NK-92 (cell line): ENCODE data around the gene ADAMTS7.
"Not testable (repeated sequence)": the region's sequence is repeated elsewhere in the genome, so short reads cannot be mapped to it uniquely, and the experiment has no call there.

Source experiments
- DNase-seq: peaks from one replicate; lab custom pipeline; 2025; ENCODE audit not compliant: unreplicated experiment; lab: John Stamatoyannopoulos, UW

ADAMTS7 gene

DNA sequence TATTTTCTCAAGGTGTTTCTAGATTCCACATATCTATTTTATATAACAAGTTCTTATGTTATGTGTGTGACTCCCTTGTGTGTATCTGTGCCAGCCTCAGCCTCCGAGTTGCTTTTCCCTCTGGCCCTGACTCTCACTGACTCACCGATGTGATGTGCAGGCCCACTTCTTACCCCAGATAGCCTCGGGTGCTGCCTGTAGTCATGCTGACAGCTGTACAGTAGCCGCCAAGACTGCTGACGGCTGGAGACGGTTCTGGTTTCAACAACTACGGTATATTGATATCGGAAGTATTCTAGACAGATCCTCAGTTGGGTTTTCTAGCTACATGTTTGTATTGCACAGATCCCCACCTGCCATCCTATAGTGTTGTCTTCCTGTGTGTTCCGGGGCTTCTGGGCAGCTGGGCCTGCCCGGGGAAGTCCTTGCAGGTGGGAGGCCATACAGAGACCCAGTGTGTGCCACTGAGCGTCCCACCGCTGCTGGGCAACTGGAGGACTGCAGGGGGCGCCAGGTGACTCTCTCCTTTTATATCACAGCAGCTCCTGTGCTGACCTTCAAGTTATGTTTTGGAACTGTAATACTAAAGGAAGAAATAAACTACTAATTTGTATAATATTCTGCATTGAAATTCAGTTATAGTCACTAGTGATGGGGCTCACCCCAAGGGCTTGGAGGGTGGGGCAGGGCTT, 55.2 kb downstream of the ADAMTS7 start:
- DNase-seq, result not testable (repeated sequence)

DNA sequence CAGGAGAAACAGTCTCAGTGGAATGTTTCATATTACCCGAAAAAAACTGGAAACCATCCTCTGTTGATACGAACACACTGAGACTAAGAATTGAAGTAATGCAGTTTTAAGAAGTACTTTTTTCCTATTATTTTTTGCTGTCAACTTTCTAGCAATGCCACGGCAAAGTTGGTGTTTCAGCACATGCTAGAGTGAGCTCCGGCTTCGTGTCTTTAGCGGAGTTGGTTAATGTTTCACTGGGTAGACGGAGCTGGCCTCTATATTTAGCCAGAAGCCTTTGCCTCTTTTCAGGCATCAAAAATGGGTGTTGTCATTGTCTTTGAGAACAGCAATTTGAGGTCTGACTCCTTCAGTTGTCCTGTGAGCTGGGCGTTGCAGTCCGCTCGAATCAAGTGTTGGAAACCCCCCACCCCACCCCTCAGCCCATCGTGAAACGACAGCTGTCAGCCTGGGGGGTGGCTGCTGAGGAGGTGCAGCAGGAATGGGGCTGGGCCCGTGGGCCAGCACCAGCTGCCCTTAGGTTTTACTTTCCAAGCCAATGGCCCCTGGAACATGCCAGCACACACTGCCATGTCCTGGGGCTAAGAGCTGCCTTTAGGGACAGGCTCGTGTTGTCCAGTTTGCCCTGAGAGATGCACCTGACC, 56.5 kb downstream of the ADAMTS7 start:
- DNase-seq, result not testable (repeated sequence)

DNA sequence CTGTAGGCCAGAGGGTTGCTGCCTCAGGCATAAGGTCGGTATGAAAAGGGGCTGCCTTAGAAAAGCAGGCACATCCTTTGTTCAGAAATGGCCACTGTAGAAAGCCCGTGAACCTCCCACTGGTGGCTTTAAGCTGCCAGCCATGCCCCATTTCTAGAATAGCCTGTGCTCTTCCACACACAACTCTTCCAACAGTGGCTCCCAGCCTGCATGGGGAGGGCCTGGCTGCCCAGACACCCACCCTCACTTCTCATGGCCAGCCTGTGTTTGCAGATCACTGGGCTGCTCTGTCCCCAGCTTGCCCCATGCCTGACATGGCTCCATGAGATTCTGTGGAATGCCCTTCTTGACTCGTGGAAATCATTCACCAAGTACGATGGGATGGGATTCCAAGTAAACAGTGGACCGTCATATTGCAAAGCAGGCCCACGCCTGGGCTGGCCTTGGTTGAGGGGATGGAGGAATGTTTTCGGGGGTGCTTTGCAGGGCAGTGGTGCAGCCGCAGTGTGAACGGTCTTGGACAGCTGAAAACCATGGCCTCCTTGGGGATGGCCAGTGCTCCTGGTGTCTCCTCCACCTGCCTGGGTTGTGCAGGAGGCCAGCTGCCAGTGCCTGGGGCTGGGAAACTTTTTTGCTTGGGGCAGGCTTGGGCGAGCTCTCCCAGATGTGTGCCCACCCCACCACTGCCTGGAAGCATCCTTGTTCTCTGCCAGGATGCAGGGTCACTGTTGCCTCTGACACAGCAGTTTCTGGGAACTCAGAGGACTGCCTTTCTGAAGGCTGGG, 57.3 kb downstream of the ADAMTS7 start:
- DNase-seq, result not testable (repeated sequence)

DNA sequence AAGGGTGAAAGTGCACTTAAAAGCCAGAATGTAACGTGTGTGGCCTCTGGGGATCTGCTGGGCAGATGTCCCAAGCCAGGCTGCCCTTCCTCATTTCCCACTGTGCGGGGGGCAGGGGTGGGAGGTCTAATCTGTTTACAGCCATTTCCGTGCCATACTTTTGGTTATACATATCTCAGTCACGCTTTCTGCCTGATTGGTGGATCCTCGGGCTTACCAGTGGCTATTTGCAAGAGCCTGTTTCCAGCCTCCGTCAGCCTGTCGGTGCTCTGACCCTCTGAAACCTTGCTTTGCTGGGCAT, 58.0 kb downstream of the ADAMTS7 start:
- not testable (repeated sequence) for DNase-seq

DNA sequence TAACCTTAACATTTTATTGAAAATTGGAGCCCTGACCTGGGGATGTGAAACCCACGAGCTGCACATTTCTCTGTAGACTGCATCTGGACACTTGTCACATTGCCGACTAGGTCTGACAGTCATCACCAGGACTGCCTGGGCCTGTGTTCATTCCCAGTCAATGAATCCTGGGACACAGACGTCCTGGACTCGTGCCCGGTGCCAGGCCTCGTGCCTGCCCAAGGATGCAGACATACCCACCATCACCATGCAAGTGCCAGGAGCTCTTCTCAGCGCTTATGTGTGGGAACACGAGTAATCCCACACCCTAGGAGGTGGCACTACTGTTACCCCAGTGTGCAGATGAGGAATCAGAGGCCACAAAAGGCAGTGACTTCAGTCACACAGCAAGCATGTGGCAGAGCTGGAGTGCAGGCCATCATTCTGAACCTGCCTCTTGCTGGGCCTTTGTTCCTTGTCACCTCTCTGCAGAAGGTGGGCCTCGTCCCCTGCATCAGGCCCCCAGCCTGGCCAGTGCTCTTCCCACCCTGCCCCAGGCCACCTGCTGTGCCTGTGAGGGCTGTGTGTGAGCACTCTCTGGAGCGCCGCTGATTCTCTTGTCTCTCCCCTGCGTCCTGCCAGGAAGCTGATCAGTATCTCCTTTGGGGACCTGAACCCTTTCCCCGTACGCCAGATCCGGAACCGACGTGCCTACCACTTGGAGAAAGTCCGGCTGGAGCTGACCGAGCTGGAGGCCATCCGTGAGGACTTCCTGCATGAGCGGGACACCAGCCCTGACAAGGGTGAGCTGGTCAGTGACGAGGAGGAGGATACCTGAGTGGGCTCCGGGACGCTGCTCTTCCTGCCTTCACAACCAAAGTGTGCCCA, 58.5 kb downstream of the ADAMTS7 start:
- DNase-seq, result no peak

DNA sequence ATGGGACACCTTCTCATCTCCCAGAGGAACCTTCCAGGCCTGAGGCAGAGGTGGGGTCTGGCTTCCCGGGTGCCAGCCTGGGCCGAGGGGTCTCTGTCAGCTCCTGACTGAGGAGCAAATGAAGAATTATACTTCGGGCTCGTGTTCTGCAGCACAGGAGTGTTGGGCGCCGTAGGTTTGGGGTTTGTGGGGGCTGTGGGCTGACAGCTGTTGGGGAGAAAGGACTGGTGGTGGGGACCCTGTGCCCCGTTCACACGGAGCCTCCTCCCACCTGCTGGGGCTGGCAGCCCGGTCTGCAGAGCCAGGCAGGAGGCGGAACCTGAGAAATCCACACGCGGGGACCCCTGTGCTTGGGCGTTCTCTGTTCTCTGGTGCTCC, 59.7 kb downstream of the ADAMTS7 start:
- DNase-seq, result no peak

DNA sequence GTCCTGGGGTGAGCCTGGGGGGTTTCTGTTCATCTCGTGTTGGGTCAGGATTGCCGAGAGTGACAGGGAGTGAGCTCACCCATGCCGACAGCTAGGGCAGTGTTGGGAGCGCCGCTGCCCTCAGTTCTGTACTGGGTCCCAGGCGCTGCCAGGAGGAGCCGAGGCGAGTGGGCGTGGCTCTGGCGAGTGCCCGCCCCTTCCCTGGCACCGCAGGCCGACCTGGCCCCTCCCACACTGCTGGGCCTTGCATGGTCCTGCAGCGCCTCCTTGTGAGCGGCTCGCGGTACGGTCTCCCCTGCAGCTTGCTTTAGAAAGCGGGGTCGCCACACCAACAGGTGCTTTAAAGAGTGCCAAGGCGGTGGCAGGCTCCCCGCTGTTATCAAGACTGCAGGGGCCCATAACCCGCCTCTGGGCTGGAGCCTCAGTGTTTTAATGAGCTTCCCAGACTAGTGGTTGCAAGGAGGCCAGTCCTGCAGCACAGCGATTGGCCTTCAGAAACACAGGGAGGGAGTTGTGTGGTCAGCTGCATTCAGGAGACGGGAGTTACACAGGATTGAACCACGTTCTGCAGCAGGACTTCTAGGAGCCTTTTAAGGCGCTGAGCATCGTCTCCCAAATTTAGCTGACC, 60.2 kb downstream of the ADAMTS7 start:
- peak; percentile 49 for DNase-seq

DNA sequence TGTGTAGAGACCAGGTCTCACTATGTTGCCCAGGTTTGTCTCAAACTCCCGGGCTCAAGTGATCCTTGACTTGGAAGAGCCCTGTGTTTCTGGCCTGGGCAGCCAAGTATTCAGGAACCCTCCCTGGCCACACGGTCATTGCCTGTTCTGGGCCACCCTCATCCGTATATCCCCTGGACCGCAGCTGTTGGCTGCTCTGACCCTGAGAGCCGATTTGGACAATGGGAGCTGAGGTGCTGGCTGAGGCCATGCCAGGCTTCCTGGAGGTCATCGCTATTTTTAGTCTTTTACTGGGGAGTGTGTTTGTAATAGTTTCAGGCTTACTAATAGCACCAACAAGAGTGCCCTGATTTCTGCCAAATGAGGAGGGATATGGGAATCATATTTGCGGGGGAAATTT, 60.7 kb downstream of the ADAMTS7 start:
- DNase-seq, result no peak

DNA sequence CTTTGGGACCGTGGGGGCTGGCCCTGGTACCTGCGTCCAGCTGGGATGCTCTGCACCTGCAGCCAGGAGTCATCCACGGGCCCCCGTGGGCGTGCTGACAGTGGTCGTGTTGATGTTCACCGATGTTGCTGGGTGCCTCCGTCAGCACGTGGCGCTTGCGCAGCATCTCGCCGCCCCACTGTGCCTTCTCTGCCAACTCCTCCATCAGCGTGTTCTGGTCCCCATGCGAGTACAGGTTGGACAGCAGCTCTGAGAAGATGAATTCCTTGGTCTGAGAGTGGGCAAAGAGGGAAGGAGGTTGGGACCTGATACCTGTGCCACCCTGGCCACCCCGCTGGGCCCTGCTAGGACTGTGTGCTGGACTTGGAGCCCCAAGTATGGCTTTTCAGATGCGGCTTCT, 61.4 kb downstream of the ADAMTS7 start:
- no peak for DNase-seq

DNA sequence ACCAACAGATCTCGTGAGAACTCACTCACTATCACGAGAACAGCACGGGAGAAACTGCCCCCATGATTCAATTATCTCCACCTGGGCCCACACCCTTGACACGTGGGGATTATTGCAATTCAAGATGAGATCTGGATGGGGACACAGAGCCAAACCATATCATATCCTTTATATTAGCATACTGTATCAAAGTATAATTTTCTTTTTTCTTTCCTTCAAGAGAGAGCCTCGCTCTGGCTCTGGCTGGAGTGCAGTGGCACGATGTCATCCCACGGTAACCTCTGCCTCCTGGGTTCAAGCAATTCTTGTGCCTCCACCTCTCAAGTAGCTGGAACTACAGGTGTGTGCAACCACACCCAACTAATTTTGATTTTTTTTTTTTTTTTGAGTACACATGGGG, 63.4 kb downstream of the ADAMTS7 start:
- DNase-seq, result not testable (repeated sequence)

DNA sequence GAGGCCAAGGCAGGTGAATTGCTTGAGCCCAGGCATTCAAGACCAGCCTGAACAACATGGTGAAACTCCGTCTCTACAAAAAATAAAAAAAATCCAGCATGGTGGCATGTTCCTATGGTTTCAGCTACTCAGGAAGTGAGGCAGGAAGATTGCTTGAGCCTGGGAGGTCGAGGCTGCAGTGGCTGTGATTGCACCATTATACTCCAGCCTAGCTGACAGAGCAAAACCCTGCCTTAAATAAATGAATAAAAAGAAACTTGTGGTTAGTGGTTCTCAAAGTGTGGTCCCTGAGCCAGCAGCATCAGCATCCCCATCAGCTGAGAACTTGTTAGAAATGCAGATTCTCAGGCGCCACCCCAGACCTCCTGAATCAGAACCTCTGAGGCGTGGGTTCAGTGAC, 69.6 kb downstream of the ADAMTS7 start:
- not testable (repeated sequence) for DNase-seq

DNA sequence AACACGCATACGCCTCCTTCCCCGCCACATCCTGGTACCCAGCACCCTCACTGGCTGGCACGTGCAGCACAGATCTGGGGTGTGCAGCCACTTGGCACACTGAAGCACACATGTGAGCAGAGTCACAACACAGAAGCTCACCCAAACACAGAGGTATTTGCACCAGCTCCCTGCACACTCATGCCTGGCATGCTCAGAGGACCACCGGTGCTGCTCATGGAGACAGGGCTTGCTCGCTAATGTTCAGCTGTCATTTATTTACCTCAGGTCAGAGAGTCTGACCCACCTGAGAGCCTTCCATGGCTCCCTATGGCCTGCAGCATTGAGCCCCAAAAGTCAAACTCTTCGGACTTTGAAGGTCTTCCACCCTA, 70.4 kb downstream of the ADAMTS7 start:
- no peak for DNase-seq

DNA sequence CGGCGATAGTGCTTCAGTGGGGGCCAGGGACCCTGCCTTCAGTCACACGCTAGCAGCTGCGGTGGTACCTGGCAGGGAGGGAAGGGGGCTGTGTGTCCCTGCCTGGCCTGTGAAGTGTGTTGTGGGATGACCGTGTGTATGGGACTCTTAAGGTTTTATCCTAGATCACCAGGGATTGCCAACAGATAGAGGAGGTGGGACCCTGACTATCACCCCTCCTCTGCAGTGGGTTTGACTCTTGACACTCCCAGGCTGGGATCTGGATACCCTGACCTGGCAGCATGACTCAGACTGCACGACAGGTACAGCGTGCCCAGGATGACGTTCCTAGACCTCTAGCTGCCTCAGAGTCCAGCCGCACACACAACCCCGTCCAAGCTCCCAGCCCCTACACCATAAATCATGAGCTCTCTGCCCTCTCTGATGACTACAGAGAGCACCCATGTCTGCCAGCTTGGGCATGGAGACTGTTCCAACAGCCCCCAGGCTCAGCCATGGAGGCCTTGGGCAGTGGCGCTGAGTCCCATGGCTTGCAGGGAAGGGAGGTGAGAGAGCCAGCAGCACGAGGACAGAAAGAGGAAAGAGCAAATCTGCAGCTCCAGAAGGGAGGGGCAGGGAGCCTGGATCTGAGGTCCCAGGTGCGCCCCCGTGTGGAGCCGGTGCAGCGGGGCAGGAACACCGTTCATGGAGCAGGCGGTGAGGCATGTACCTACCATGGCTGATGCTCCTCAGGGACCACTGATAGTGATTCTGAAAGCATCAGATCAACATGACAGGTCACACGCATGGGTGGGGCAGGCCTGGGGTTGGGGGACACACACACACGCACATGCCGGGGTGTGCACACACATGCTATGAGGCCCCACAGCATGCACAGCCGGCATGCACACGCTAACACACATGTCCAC, 71.0 kb downstream of the ADAMTS7 start:
- DNase-seq, result no peak

DNA sequence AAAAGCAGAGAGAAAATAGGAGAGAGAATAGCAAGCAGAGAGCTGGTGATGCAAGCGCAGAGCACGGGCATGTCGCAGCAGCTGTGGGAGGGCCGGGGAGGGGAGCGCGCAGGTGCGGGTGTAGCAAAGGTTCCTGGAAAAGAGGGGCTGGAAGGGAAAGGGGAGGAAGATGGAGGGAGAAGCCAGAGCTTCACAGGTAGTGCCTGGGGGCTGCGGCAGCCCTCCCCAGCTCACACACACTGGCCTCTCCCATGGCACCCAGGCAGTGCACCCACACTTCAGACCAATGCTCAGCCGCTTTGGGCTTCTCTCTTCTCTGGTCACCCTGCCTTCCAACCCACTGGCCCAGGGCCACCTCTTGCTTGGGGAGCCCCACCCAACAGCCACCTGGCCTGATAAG, 72.1 kb downstream of the ADAMTS7 start:
- DNase-seq, result no peak

DNA sequence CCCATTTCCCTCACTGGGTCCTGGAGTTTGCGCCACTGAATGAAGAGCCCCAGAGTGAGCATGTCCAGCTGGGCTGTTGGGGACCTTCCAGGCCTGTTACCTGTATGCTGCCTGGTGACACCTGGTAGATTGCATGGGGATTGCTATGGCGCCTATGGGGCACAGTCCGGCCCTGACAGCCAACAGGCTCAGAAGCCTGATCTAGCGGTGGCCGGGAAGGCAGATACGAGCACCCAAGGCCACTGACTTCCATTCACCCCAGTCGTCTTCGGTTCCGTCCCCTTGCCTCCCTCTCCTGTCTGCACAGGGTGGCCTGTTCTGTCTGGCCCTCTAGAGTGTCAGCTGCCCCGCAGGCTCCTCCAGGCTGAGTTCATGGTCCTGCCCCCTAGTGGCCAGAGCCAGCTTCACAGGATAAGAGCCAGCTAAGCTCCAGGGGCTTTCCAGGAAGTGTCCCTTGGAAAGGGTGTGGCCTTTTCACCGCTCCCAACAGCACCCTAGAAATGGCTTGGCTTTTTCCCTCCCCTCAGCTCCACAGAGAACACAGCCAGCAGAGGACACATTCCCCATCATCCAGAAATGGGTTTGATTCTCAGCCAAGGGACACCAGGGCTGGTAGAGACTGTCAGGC, 73.2 kb downstream of the ADAMTS7 start:
- DNase-seq, result not testable (repeated sequence)

DNA sequence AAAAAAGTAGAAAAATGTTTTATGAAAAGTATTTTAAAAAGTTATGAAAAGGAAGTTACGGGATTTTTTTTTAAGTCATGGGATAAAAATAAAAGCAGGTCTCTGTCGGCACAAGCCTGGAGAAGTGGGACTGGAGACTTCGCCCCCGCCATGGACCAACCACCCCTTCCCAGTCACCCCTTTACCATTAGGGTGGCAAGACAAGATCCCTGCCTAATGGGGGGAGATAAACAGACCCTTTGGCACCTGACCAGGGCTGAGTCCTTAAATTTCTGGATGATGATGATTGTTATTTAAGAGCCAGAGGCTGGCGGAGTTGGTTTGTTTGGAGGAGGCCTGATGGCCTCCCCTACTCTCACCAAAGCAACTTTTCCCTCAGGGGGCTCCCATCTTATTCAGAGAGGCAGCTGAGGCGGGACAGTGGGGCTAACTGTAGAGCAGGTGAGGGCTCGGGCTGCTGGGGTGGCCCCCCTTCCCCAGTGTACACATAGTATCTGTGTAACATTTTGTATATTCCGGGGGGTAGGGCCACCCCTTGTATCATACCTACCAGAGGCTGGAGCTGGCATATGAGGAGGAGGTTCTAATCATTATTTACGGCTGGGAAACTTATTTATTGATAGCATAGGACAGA, 74.0 kb downstream of the ADAMTS7 start:
- no peak for DNase-seq

DNA sequence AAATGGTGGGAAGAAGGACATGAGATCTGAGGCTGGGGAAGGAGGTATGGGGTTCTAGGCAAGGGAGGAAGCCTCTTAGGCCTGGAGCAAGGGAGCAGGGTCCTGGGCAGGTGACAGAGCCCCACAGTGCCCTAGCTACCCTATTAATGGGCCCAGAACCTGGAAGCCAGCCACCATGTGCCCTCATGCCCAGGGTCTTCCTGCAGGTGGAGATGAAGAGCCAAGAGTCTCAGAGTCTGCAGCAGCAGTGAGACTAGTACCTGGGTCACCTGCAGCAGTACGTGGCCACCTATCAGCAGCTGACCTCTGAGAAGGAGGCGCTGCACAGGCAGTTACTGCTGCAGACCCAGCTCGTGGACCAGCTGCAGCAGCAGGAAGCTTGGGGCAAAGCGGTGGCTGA, 75.0 kb downstream of the ADAMTS7 start:
- DNase-seq, result not testable (repeated sequence)

DNA sequence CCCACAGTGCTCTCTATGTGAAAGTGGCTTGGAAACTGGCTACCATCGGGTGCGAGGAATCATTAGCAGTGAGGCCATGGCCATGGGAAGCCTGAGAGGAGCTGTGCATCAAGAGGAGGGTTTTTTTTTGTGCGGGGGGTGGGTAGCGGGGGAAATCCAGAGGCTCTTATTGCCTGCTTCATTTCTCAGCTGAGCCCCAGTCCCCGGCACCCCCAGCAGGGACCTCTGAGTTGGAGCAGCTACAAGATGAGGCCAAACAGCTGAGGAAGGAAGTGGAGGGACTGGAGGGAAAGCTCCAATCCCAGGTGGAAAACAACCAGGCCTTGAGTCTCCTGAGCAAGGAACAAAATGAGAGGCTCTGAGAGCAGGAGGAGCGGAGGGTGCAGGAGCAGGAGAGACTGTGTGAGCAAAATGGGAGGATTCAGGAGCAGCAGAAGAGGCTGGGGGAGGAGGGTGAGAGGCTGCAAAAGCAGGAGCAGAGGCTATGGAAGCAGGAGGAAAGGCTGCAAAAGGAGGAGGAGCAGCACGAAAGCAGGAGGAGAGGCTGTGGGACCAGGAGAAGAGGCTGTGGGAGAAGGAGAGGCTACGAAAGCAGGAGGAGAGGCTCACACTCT, 76.7 kb downstream of the ADAMTS7 start:
- no peak for DNase-seq

DNA sequence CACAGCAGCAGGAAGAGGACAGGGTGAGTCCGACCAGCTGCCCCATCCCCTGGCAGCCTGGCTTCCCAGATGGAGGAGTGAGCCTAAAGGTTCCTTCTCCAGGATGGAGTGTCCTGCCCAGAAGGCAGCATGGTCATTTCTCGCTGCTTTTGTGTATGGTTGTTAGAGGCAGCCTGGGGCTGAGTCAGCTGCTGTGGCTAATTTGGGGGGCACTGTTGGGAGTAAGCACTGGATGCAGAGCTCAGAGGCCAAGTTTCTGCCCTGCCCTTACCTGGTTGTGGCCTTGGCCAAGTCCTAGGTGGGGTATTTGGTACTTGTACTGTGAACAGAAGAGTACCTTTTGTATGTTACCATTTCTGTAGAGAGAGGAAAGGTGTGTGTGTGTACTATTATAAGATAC, 78.6 kb downstream of the ADAMTS7 start:
- DNase-seq, result no peak
